CD4-positive, alpha-beta T cell treated with Interferon gamma for 1 hour (primary cell): ENCODE data around the gene NSFL1C.
A peak's percentile ranks its signal among the peaks of the same experiment; 100 is the strongest.
"Not testable (repeated sequence)": the region's sequence is repeated elsewhere in the genome, so short reads cannot be mapped to it uniquely, and the experiment has no call there.

Source experiments
- DNase-seq: peaks from one replicate; pipeline ENCODE4 v3.0.0-alpha.2; 2020

The NSFL1C gene

GRCh38 chr20:1466211-1467081 lies at the start of gene NSFL1C:
TSS of gene NSFL1C (minus strand) at chr20:1466849. CDS start at chr20:1466824, 25 bp downstream.
- DNase-seq = peak; percentile 94

GRCh38 chr20:1513801-1514200 lies 47.2 kb upstream of the NSFL1C start:
- DNase-seq = no peak

- DNase-seq = peak; percentile 35
Observed at GRCh38 chr20:1509237-1509636, 42.6 kb upstream of the NSFL1C start.

GRCh38 chr20:1508574-1508973 lies 41.9 kb upstream of the NSFL1C start:
- no peak for DNase-seq

GRCh38 chr20:1507276-1507675 lies 40.6 kb upstream of the NSFL1C start:
- no peak for DNase-seq

- DNase-seq = no peak
Observed at GRCh38 chr20:1505871-1506270, 39.2 kb upstream of the NSFL1C start.

- no peak for DNase-seq
Observed at GRCh38 chr20:1505361-1505760, 38.7 kb upstream of the NSFL1C start.

GRCh38 chr20:1503564-1504227 lies 37.0 kb upstream of the NSFL1C start:
- DNase-seq = peak; percentile 83

DNA sequence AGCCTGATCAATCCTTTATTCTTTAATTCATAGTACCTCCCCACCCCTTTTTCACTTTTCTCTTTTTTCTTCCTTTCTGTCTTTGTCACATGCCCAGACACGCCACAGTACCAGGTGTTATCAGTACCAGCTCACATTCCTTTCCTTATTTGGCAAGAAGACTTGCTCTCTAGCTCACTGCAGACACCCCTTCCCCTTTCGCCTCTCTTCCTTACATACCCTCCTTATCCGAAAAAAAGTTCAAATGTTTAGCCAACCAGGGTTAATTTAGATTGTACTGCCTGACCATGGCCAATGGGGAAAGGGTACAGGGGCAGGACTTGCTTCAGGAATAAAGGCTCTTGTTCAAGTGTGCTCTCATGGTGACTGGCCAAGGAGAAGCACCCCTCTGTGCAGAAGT lies 33.8 kb upstream of the NSFL1C start:
- DNase-seq = no peak

GRCh38 chr20:1499528-1500420 lies 33.1 kb upstream of the NSFL1C start:
- DNase-seq = no peak

DNA sequence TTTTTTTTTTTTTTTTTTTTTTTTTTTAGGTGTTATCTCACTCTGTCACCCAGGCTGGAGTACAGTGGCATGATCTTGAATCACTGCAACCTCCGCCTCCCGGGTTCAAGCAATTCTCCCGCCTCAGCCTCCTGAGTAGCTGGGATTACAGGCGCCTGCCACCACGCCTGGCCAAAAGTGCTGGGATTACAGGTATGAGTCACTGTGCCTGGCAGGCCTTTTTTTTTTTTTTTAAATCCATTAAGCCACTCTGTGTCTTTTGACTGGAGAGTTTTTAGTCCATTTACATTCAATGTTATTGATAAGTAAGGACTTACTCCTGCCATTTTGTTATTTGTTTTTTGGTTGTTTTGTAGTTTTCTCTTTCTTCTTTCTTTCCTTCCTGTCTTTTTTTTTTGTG lies 30.7 kb upstream of the NSFL1C start:
- not testable (repeated sequence) for DNase-seq

DNA sequence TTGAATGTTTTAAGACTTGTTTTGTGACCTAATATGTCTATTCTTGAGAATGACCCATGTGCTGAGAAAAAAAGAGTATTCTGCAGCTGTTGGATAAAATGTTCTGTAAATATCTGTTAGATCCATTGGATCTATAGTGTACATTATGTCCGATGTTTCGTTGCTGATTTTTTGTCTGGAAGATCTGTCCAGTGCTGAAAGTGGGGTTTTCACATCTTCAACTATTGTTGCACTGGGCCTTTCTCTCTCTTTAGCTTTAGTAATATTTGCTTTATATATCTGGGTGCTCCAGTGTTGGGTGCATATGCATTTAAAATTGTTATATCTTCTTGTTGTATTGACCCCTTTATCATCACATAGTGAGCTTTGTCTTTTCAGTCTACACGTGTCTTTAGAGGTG lies 30.3 kb upstream of the NSFL1C start:
- DNase-seq = no peak

- no peak for DNase-seq
Observed at GRCh38 chr20:1494436-1494835, 27.8 kb upstream of the NSFL1C start.

GRCh38 chr20:1493536-1493935 lies 26.9 kb upstream of the NSFL1C start:
- DNase-seq = no peak

DNA sequence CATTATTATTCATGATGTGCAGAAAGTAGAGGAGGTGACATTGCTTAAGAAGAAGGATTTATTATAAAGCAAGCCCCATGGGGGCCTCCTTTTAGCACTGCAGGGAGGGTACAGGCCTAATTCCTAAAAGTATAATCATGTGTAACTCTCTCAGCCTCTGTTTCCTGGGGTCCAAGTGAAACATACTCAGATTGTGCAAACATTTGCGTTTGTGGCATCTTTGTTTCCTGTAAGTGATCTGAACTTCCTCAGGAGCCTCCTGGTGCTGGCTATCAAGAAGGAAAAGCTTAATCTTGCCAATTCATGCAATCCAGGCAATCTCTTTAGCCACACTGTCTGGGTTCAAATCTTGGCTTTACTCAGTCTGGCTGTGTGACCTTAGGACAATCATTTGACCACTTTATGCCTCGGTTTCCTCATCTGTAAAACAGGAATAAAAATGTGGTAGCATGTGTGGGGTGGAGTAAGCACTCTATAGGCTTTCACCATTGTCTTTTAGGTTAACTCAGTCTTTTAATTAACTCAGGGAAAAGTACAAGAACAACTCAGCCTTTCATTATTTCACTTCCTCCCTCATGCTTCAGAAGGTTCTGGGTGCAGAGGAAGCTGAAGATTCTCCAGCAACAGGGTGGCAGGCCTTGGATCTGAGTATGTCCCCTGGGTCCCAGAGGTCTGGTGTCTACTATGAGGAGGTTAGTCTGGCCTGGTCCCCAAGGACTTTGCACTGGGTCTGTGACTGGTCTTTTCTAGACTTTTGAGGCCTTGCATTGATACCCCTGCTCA lies 25.4 kb upstream of the NSFL1C start:
- no peak for DNase-seq

DNA sequence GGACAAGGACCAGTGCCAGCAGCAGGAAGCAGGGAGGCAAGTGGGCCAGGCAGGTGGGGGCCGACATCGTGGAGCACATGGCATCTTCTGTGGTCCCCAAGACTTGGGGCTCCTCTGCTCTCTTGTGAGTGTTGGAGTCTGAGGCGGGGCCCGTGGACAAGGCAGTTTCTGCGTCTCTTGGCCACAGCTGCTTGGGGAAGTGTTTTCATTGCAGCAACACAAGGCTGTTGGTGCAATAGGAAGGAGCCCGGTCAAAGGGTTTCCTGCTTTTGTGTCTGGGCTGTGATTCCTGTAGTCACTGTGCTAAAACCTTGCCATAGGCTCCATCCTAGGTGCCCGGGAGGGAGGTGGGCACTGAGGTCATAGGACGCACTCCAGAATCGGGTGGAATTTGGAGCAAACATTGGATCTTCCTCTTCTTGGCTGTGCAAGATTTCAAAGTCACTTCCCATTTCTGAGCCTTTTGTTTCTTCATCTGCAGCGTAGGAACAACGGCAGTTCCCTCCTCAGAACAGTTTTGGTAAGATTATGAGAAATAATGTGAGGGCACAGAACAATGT lies 24.7 kb upstream of the NSFL1C start, which contains the start of gene SIRPB2:
Gene SIRPB2 (minus strand): TSS at position 140 of the 560 bp plus-strand sequence. CDS start 61 bp downstream, at position 79.
- peak; percentile 59 for DNase-seq

DNA sequence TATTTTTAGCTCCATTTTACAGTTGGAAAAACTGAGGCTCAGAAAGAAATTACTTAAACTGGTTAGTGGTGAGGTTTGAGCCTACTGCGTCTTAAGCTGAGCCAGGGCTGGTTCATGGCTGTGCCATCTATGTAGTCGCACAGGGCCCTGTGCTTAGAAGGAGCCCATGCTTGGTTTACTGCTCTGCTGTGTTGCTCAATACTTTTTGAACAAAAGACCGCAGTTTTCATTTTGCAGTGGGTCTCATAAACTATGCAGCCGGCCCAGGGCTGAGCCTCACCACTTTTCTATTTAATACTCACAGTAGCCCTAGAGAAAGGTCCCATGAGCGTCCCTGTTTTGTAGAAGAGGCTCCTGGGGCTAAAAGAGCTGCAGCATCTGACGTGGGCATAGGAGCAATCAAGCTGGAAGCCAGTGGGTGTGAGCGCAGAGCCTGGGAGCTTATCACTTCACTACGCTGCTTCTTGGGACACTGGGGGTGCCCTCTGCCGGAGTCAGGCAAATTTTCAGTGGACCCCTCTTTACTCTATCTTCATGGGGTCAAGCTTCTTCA lies 24.1 kb upstream of the NSFL1C start:
- DNase-seq = no peak

GRCh38 chr20:1489764-1490436 lies 23.3 kb upstream of the NSFL1C start:
- DNase-seq = peak; percentile 29

GRCh38 chr20:1489325-1489724 lies 22.7 kb upstream of the NSFL1C start:
- DNase-seq = no peak

GRCh38 chr20:1486566-1486965 lies 19.9 kb upstream of the NSFL1C start:
- DNase-seq = no peak
